Nephron (organoid): ENCODE results near the gene DNAI1.
"Not testable (repeated sequence)": the region's sequence is repeated elsewhere in the genome, so short reads cannot be mapped to it uniquely, and the experiment has no call there.

Experiments
- H3K27ac Mint-ChIP-seq, 3 experiments: 2 replicates each; pipeline ENCODE4 v1.8.0; 2020; ENCODE audit warnings: mixed read lengths in 3 of 3, mild to moderate bottlenecking in 2 of 3, moderate library complexity in 1 of 3
- H3K27me3 Mint-ChIP-seq: 2 replicates; pipeline ENCODE4 v1.8.0; 2021; ENCODE audit warnings: low read depth, mild to moderate bottlenecking, moderate library complexity, mixed read lengths
- H3K36me3 Mint-ChIP-seq: 2 replicates; pipeline ENCODE4 v1.8.0; 2020; ENCODE audit warnings: low read depth, mixed read lengths
- H3K4me1 Mint-ChIP-seq: 2 replicates; pipeline ENCODE4 v1.8.0; 2020; ENCODE audit warnings: mixed read lengths
- H3K4me3 Mint-ChIP-seq, 3 experiments: 2 replicates each; pipeline ENCODE4 v1.8.0; 2020; ENCODE audit warnings: mild to moderate bottlenecking in 3 of 3, mixed read lengths in 3 of 3, moderate library complexity in 2 of 3
- H3K9me3 Mint-ChIP-seq: 2 replicates; pipeline ENCODE4 v1.8.0; 2020; ENCODE audit warnings: mixed read lengths
- CTCF ChIP-seq, 3 experiments: fragments of 200-600 bp; sonication (generic); IDR thresholded peaks; one replicate each; pipeline ENCODE4 v1.5.0; 2021; ENCODE audit warnings: antibody characterized with exemption in 3 of 3; ENCODE audit not compliant: unreplicated experiment in 3 of 3

DNAI1 gene

GRCh38 chr9:34475097-34475496, 16.5 kb downstream of the DNAI1 start:
- Mint-ChIP-seq H3K4me1 (no peaks in the 10 kb centered on the region), H3K27ac (no peak overlapping the region), H3K27me3 (peaks cover 15% of the 10 kb centered on the region), H3K36me3 (no peaks in the 10 kb centered on the region), H3K9me3 (no peaks in the 10 kb centered on the region), H3K4me3 (no peak overlapping the region)
- no peak for TF ChIP-seq CTCF (IDR thresholded peaks at IDR 0.05; ENCODE audit: unreplicated experiment in 3 of 3)

- H3K36me3 Mint-ChIP-seq: no peaks in the 10 kb centered on the region
- no peak overlapping the region for H3K4me3 Mint-ChIP-seq
- TF ChIP-seq CTCF (IDR thresholded peaks at IDR 0.05; ENCODE audit: unreplicated experiment in 3 of 3): no peak
- no peaks in the 10 kb centered on the region for H3K4me1 Mint-ChIP-seq
- H3K27ac Mint-ChIP-seq: no peak overlapping the region
- H3K27me3 Mint-ChIP-seq: peaks cover 23% of the 10 kb centered on the region
- no peaks in the 10 kb centered on the region for H3K9me3 Mint-ChIP-seq
Observed at GRCh38 chr9:34477541-34477940, 18.9 kb downstream of the DNAI1 start.

GRCh38 chr9:34479431-34479866, 20.8 kb downstream of the DNAI1 start:
- H3K27me3 Mint-ChIP-seq: peaks cover 23% of the 10 kb centered on the region
- no peak overlapping the region for H3K4me3 Mint-ChIP-seq
- no peaks in the 10 kb centered on the region for H3K9me3 Mint-ChIP-seq
- no peak overlapping the region for H3K27ac Mint-ChIP-seq
- TF ChIP-seq CTCF (IDR thresholded peaks at IDR 0.05; ENCODE audit: unreplicated experiment in 3 of 3): no peak
- H3K36me3 Mint-ChIP-seq: no peaks in the 10 kb centered on the region
- no peaks in the 10 kb centered on the region for H3K4me1 Mint-ChIP-seq

- not testable (repeated sequence) for H3K27ac Mint-ChIP-seq, H3K4me1 Mint-ChIP-seq, H3K36me3 Mint-ChIP-seq, H3K9me3 Mint-ChIP-seq, H3K4me3 Mint-ChIP-seq
- H3K27me3 Mint-ChIP-seq: peaks cover 12% of the 10 kb centered on the region
Observed at GRCh38 chr9:34481620-34482019, 23.0 kb downstream of the DNAI1 start.

- H3K4me1 Mint-ChIP-seq, H3K36me3 Mint-ChIP-seq, H3K9me3 Mint-ChIP-seq, H3K27ac Mint-ChIP-seq, H3K4me3 Mint-ChIP-seq: not testable (repeated sequence)
- peaks cover 11% of the 10 kb centered on the region for H3K27me3 Mint-ChIP-seq
Observed at GRCh38 chr9:34482746-34483145, 24.1 kb downstream of the DNAI1 start.

GRCh38 chr9:34484678-34485077, 26.1 kb downstream of the DNAI1 start:
- no peak for TF ChIP-seq CTCF (IDR thresholded peaks at IDR 0.05; ENCODE audit: unreplicated experiment in 3 of 3)
- H3K4me3 Mint-ChIP-seq: no peak overlapping the region
- peaks cover 21% of the 10 kb centered on the region for H3K27me3 Mint-ChIP-seq
- H3K36me3 Mint-ChIP-seq: no peaks in the 10 kb centered on the region
- no peaks in the 10 kb centered on the region for H3K4me1 Mint-ChIP-seq
- H3K9me3 Mint-ChIP-seq: no peaks in the 10 kb centered on the region
- no peak overlapping the region for H3K27ac Mint-ChIP-seq

GRCh38 chr9:34485822-34486221, 27.2 kb downstream of the DNAI1 start:
- Mint-ChIP-seq H3K27ac (no peak overlapping the region), H3K4me1 (no peaks in the 10 kb centered on the region), H3K4me3 (no peak overlapping the region), H3K27me3 (peaks cover 21% of the 10 kb centered on the region), H3K9me3 (no peaks in the 10 kb centered on the region), H3K36me3 (no peaks in the 10 kb centered on the region)
- no peak for TF ChIP-seq CTCF (IDR thresholded peaks at IDR 0.05; ENCODE audit: unreplicated experiment in 3 of 3)
